OCI-LY1 (cell line): ENCODE data around the gene FH.
A peak's percentile ranks its signal among the peaks of the same experiment; 100 is the strongest.

ENCODE experiments used
- H2AFZ ChIP-seq: fragments of 200-600 bp; sonication (generic), shearing (Covaris generic); 2 replicates; pipeline ENCODE4 v1.6.0; 2014; ENCODE audit warnings: antibody characterized with exemption, mild to moderate bottlenecking, low read length
- H3F3A ChIP-seq: fragments of 200-600 bp; sonication (generic), shearing (Covaris generic); 2 replicates; pipeline ENCODE4 v1.6.0; 2014; ENCODE audit warnings: mild to moderate bottlenecking, antibody characterized with exemption, low read length, moderate library complexity; ENCODE audit not compliant: insufficient read depth
- H3K27ac ChIP-seq: fragments of 200-600 bp; sonication (generic); 2 replicates; pipeline ENCODE4 v1.5.1; 2014; ENCODE audit warnings: low read length, mixed run types, mild to moderate bottlenecking, low read depth; ENCODE audit not compliant: poor library complexity, severe bottlenecking
- H3K27me3 ChIP-seq: fragments of 200-600 bp; sonication (generic); 2 replicates; pipeline ENCODE4 v1.6.0; 2014; ENCODE audit warnings: antibody characterized with exemption, mild to moderate bottlenecking, low read length, moderate library complexity; ENCODE audit not compliant: insufficient read depth
- H3K36me3 ChIP-seq: fragments of 200-600 bp; sonication (generic); 2 replicates; pipeline ENCODE4 v1.6.1; 2014; ENCODE audit warnings: mild to moderate bottlenecking, antibody characterized with exemption, low read length, moderate library complexity, mixed read lengths; ENCODE audit not compliant: insufficient read depth
- H3K4me1 ChIP-seq: fragments of 200-600 bp; sonication (generic); 2 replicates; pipeline ENCODE4 v1.5.1; 2014; ENCODE audit warnings: mild to moderate bottlenecking, low read length, moderate library complexity; ENCODE audit not compliant: insufficient read depth, severe bottlenecking
- H3K4me2 ChIP-seq: fragments of 200-600 bp; sonication (generic), shearing (Covaris generic); 2 replicates; pipeline ENCODE4 v1.6.1; 2014; ENCODE audit warnings: low read length
- H3K4me3 ChIP-seq: fragments of 200-600 bp; sonication (generic); 2 replicates; pipeline ENCODE4 v1.5.1; 2014; ENCODE audit warnings: low read length, low read depth, mild to moderate bottlenecking, mixed read lengths; ENCODE audit not compliant: poor library complexity, severe bottlenecking
- H3K79me2 ChIP-seq: fragments of 200-600 bp; shearing (Covaris generic); 2 replicates; pipeline ENCODE4 v1.6.1; 2016; ENCODE audit warnings: mixed run types, low read length, mixed read lengths; ENCODE audit not compliant: insufficient read depth
- H3K9ac ChIP-seq: fragments of 200-600 bp; sonication (generic), shearing (Covaris generic); 2 replicates; pipeline ENCODE4 v1.6.1; 2014; ENCODE audit warnings: mild to moderate bottlenecking, low read length, mixed read lengths
- H3K9me2 ChIP-seq: fragments of 200-600 bp; sonication (generic), shearing (Covaris generic); 2 replicates; pipeline ENCODE4 v1.6.1; 2014; ENCODE audit warnings: low read depth, mild to moderate bottlenecking, low read length, mixed read lengths
- H3K9me3 ChIP-seq: fragments of 200-600 bp; shearing (Covaris generic); 2 replicates; pipeline ENCODE4 v1.6.1; 2014; ENCODE audit warnings: low read length, mixed read lengths
- H4K20me1 ChIP-seq: fragments of 200-600 bp; sonication (generic), shearing (Covaris generic); 2 replicates; pipeline ENCODE4 v1.6.0; 2016; ENCODE audit warnings: mild to moderate bottlenecking, low read length; ENCODE audit not compliant: insufficient read depth
- EZH2 ChIP-seq: fragments of 200-600 bp; sonication (generic), shearing (Covaris generic); IDR thresholded peaks from 2 replicates; pipeline ENCODE4 v1.8.0; 2017; ENCODE audit warnings: borderline replicate concordance, mixed run types, mild to moderate bottlenecking, antibody characterized with exemption, low read length, moderate library complexity, mixed read lengths
- TF ChIP-seq, protein P1 (sequence below): fragments of 200-600 bp; sonication (generic), shearing (Covaris generic); IDR thresholded peaks from 2 replicates; pipeline ENCODE4 v1.5.1; 2017; ENCODE audit warnings: mild to moderate bottlenecking, antibody characterized with exemption, low read length, moderate library complexity, mixed read lengths

The FH gene

DNA sequence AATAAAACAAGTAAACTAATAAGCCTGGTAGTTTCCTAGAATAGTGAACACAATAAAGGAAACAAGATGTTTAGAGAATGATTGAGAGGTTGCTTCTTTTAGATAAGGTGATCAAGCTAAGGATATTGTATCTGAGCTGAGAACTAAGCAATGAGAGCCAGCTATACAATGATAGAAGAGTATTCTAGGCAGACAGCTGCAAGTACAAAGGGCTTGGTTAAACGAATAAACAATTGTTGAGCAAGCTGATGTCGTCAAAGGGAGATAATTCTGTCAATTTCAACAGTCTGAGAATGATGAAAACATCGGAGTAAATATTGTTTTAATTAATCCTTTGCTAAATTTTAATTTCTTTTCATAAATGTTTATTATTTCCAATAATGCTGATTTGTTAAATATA lies 5.5 kb upstream of the FH start:
- no peak overlapping the region for H3K4me2 ChIP-seq
- H3K9me2 ChIP-seq: no peaks in the 10 kb centered on the region
- H3K79me2 ChIP-seq: no peaks in the 10 kb centered on the region
- H3K4me3 ChIP-seq: no peak overlapping the region
- H3K36me3 ChIP-seq: no peaks in the 10 kb centered on the region
- no peaks in the 10 kb centered on the region for H4K20me1 ChIP-seq
- H3K27me3 ChIP-seq: no peaks in the 10 kb centered on the region
- TF ChIP-seq EZH2: no peak
- TF ChIP-seq, protein P1, sequence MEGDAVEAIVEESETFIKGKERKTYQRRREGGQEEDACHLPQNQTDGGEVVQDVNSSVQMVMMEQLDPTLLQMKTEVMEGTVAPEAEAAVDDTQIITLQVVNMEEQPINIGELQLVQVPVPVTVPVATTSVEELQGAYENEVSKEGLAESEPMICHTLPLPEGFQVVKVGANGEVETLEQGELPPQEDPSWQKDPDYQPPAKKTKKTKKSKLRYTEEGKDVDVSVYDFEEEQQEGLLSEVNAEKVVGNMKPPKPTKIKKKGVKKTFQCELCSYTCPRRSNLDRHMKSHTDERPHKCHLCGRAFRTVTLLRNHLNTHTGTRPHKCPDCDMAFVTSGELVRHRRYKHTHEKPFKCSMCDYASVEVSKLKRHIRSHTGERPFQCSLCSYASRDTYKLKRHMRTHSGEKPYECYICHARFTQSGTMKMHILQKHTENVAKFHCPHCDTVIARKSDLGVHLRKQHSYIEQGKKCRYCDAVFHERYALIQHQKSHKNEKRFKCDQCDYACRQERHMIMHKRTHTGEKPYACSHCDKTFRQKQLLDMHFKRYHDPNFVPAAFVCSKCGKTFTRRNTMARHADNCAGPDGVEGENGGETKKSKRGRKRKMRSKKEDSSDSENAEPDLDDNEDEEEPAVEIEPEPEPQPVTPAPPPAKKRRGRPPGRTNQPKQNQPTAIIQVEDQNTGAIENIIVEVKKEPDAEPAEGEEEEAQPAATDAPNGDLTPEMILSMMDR: no peak
- H3K9ac ChIP-seq: no peak overlapping the region
- H3K9me3 ChIP-seq: no peaks in the 10 kb centered on the region
- peaks cover 3% of the 10 kb centered on the region for H3K4me1 ChIP-seq
- H3K27ac ChIP-seq: no peak overlapping the region
- H3F3A ChIP-seq: no peaks in the 10 kb centered on the region
- H2AFZ ChIP-seq: no peak overlapping the region

DNA sequence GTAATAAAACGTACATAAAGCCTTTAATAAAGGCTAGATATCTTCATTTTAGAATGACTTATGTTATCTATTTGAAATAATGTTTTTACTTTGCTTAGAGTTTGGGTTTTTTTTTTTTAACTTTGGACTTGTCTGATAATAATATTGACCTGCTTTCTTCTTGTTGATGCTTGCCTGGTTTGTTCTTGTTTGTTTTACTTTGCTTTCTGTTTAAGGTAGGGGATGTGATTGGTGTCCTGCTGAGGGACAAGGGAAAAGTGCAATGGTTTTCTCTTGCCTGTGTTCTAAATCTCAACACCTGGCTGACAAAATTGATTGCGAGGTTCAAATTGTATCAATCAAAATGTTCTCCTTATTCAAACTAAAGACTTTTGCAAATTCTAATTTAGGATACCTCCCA lies 2.2 kb upstream of the FH start:
- 0 out of 2 replicates have a peak, but pooled peaks cover 3% of the 10 kb centered on the region for H3K79me2 ChIP-seq
- no peaks in the 10 kb centered on the region for H3K27me3 ChIP-seq
- TF ChIP-seq EZH2: no peak
- H3K4me1 ChIP-seq: peaks cover 18% of the 10 kb centered on the region
- no peak overlapping the region for H3K9ac ChIP-seq
- no peaks in the 10 kb centered on the region for H3K36me3 ChIP-seq
- no peaks in the 10 kb centered on the region for H3F3A ChIP-seq
- H3K27ac ChIP-seq: no peak overlapping the region
- H3K9me2 ChIP-seq: no peaks in the 10 kb centered on the region
- H3K4me2 ChIP-seq: no peak overlapping the region
- H4K20me1 ChIP-seq: no peaks in the 10 kb centered on the region
- H3K4me3 ChIP-seq: no peak overlapping the region
- H2AFZ ChIP-seq: no peak overlapping the region
- no peaks in the 10 kb centered on the region for H3K9me3 ChIP-seq

DNA sequence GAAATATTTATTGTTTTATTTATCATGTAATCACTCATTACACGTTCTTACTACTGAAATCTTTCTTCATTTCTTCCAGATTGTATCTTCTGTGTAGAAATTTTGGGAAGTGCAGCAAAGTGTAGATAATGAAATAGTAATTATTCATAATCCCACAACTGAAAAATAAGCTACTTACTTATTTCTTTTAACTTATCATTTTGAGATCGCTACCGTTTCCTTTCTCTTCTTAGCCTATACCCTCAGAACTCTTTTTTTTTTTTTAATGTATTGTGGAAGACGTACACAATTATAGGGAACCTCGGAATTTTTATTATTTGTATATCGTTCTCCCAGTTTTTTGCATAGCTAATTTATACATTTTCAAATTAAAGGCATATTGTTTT lies 518 bp upstream of the FH start:
- Histone ChIP-seq H4K20me1 (no peaks in the 10 kb centered on the region), H3K27me3 (no peaks in the 10 kb centered on the region), H3K27ac (no peak overlapping the region), H3K9ac (no peak overlapping the region), H3K4me2 (peak overlapping the region; percentile 56), H3K36me3 (0 out of 2 replicates have a peak, but pooled peaks cover 5% of the 10 kb centered on the region), H3K79me2 (0 out of 2 replicates have a peak, but pooled peaks cover 3% of the 10 kb centered on the region), H3K4me1 (peaks cover 18% of the 10 kb centered on the region), H3K9me2 (no peaks in the 10 kb centered on the region), H3K9me3 (no peaks in the 10 kb centered on the region), H3K4me3 (peak overlapping the region; percentile 70), H2AFZ (peak overlapping the region; percentile 32), H3F3A (no peaks in the 10 kb centered on the region)
- TF ChIP-seq, protein P1: no peak
- no peak for TF ChIP-seq EZH2
